AG10803 (cell line): ENCODE results near the gene TPRG1.
A peak's percentile ranks its signal among the peaks of the same experiment; 100 is the strongest.

Experiments
- DNase-seq: peaks from one replicate; pipeline ENCODE4 v3.0.0; 2010; ENCODE audit warnings: low read depth
- H3K4me3 ChIP-seq: 2 replicates; pipeline ENCODE4 v1.5.1; 2011; ENCODE audit warnings: mild to moderate bottlenecking, low read length, control low read depth
- CTCF ChIP-seq: conservative IDR thresholded peaks from 2 replicates; pipeline ENCODE4 v1.5.1; 2011; ENCODE audit warnings: mild to moderate bottlenecking, low read length, control low read depth, inconsistent platforms

The TPRG1 gene

GRCh38 chr3:189146848-189147247 is 24.9 kb upstream of the TPRG1 start:
- no peak overlapping the region for H3K4me3 ChIP-seq
- TF ChIP-seq CTCF, result no peak
- no peak for DNase-seq

GRCh38 chr3:189148081-189148507 is 23.7 kb upstream of the TPRG1 start:
- H3K4me3 ChIP-seq, result no peak overlapping the region
- peak; percentile 83 for TF ChIP-seq CTCF
- DNase-seq, result peak; percentile 63

GRCh38 chr3:189149203-189149602 is 22.6 kb upstream of the TPRG1 start:
- no peak for TF ChIP-seq CTCF
- H3K4me3 ChIP-seq, result no peak overlapping the region
- no peak for DNase-seq

- TF ChIP-seq CTCF, result no peak
- DNase-seq, result no peak
These were observed 14.4 kb upstream of the TPRG1 start for GRCh38 chr3:189157232-189158007.

GRCh38 chr3:189158034-189158433 is 13.7 kb upstream of the TPRG1 start:
- TF ChIP-seq CTCF, result no peak
- no peak overlapping the region for H3K4me3 ChIP-seq
- DNase-seq, result no peak

More at GRCh38 chr3:189157232-189158007, 14.4 kb upstream of the TPRG1 start:
- H3K4me3 ChIP-seq, result no peak overlapping the region

- no peak for TF ChIP-seq CTCF
- DNase-seq, result no peak
- no peak overlapping the region for H3K4me3 ChIP-seq
These were observed 11.1 kb upstream of the TPRG1 start for GRCh38 chr3:189160519-189161309.
